ENCODE results near the gene ZNF850. TPM values are rescaled to one million over a fixed set of nuclear protein-coding genes. Genes with fewer than 3 reads are reported as not detected.
"Not testable (repeated sequence)": the region's sequence is repeated elsewhere in the genome, so short reads cannot be mapped to it uniquely, and the experiment has no call there.

Gene ZNF850
- polyA plus RNA-seq (ENCODE audit: insufficient read length in 4 of 4): 1 to 10 TPM; 2.2 to 3.3 (median 2.9) TPM

DNA sequence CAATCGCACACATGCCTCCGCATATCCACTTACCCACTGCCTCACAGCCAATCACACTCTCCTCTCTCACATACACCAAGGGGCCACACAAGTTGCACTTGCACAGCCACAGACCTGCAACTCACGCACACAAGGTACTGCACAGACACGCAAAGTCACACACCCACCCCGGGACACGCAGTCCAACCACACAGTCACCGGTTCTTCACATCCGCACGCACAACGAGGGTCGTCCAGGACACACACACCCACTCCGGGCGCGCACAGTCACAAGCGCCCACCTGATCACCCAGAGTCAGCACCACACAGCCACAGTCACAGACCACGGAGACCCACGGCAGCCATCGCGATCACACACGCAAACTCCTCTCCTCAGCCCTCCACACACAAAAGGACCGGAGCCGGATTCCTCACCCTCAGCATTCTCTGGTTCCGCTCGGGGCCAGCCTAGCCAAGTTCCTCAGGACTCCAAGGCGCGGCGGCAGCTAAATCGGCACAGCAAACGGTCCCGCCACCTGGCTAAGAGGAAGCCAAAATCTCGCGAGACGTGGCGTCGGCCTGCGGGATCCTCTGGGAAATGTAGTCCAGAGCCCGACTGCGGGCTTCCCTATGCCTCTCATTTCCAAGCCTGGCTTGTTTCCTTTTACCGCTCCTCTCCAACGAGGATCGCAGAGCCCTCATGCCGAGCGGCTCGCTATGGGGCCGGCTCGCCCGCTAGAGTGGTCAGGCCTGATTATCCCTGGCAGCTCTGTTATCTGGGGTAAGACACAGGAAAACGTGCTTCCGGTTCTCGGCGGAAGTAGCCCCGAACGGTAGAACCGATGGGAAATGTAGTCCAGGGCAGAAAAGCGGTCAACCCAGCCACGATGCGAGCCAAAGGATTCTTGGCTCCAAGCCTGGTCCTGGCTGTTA, at the start of gene ZNF850:
Gene ZNF850, minus strand, starts transcription at position 497 of the 912 bp plus-strand sequence. CDS start 10,201 bp downstream, outside the sequence.
- DNase-seq (ENCODE audit: low read depth in 4 of 4, low spot score in 3 of 4): peak; percentile 89 to 96 (median 90)

DNA sequence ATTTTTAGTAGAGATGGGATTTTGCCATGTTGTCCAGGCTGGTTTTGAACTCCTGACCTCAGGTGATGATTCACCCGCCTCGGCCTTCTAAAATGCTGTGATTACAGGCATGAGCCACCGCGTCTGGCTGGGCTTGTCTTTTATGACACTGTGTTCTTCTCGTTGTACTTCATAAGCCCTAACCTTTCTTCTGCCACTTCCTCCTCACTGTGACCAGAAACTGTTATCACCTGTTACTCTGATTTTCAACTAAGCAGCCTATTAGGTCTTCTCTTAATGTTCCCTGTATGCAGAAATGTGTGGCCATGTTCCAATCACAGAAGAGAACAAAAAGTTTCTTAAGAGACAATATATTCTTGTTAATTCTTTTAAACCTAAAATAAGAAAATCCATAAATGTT, 49.2 kb upstream of the ZNF850 start:
- DNase-seq (ENCODE audit: low read depth in 4 of 4, low spot score in 3 of 4): no peak

DNA sequence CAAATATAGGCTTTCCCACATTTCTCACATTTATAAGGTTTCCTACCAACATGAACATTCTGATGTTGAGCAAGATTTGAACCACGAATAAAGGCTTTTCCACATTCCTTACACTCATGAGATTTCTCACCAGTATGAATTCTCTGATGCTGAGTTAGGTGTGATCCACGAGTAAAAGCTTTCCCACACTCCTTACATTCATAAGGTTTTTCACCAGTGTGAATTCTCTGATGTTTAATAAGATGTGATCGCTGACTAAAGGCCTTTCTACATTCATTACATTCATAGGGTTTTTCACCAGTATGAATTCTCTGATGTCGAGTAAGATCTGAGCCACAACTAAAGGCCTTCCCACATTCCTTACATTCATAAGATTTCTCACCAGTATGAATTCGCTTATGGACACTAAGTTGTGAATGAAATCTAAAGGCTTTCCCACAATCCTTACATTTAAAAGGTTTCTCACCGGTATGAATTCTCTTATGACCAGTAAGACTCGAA, 46.6 kb upstream of the ZNF850 start:
- no peak for DNase-seq (ENCODE audit: low read depth in 4 of 4, low spot score in 3 of 4)

DNA sequence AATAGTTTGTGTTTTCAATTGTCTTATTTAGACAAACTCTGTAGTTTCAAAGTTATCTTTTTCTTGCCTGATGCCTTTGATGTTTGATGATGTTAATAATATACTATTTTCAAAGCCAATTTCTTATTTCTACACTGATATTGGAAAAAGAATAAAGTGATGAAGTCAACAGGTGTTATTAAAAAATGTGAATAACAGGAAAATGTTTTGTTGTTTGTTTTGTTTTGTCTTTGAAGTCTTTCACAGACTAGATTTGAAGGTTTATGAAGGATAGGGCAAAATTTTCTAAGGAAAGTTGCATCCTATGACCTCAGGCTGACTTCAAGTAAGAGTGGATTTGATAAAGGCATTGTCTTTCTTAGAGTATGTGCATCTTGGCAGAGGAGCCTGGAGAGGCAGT, 34.4 kb upstream of the ZNF850 start:
- no peak for DNase-seq (ENCODE audit: low read depth in 4 of 4, low spot score in 3 of 4)

DNA sequence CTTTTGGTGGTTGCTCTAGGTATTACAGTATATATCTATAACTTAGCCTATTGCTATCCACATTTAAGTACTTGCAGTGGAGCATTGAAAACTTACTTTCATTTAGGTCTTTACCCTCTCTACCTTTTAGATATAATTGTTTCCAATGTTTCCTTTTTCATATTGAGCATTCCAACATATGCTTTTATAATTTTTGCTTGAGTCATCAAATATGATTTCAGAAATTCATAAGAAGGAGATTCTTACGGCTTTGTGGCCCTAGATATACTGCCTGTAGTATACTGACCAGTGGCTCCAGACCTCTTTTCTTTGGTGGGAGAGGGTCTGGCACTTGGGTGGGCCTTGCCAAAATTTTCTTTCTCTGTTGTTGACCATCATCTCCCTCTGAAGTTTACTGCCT, 32.8 kb upstream of the ZNF850 start:
- no peak for DNase-seq (ENCODE audit: low read depth in 4 of 4, low spot score in 3 of 4)

DNA sequence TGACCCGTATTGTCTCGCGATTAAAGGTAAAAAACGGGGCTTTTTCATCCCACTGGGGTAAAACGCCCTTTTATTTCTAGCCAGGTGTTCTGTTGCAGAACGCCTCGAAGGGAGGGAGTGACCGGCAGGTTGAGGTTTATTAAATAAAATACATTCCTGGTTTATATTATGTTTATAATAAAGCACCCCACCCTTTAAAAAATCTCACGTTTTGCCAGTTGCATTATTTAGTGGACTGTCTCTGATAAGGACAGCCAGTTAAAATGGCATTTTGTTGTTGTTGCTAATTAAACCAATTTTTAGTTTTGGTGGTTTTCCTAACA, 25.1 kb upstream of the ZNF850 start:
- DNase-seq (ENCODE audit: low read depth in 4 of 4, low spot score in 3 of 4): no peak

DNA sequence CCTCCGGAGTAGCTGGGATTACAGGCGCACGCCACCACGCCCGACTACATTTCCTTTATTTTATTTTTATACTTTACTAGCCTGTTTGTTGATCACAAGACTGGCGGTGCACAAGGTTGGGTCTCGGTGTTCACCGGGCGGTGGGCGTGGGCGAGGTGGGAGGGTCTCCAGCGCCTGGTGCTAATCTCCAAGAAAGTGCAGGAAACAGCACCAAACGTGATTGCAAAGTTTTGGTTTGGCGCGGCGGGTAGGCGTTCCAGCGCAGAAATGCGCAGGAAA, 24.0 kb upstream of the ZNF850 start:
- DNase-seq (ENCODE audit: low read depth in 4 of 4, low spot score in 3 of 4): no peak

DNA sequence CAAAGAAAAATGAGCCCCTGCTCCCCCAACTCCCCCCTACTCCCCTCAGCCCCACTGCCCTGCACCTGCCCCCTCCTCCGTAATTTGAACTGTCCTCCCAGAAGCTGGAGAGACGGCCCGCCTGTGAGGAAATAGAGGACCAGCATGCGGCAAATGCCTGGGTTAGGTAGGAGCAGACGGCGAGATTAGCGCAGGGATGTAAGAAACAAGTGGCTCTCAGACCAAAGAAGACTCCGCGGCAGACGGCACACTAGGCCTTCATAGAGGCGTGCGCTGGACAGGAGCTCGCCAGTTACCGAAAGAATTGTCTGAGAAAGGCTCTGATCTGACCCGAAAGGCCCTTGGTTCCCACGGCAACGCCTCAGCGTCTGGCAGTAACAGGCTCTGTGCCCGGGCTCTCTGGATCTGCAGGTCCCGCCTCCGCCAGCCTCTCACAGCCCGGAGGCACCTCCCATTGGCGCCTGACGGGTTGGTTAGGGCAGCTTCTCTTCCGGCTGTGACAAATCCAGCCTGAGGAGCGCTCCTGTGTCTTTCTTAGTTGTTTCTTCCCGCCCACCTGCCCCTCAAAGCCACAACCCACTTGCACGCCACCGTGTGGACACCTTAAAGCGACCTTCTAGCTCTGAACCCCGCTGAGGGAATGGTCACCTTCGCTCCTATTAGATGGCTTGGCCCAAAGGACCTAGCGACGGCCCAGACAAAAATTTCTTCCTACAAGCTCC, 19.0 kb upstream of the ZNF850 start:
- DNase-seq (ENCODE audit: low read depth in 4 of 4, low spot score in 3 of 4): not testable (repeated sequence)

DNA sequence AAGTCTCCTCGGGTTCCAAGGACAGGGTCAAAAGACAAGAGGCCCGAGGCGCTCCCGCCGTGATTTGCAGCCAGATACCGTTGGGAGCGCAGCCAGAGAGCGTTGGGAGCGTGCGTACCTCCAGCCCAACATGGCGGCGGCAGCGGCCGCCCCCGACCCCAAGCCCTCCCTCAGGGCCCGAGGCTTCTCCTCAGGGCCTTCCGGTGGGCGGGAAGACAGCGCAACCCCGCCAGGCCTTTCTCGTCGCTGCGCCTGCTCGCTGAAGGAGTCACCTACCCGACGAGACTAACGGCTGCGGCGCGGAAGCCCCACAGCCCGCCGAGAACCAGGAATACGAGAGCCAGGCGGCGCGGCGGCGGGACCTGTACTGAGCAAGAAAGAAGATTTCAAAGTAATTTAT, 3.2 kb upstream of the ZNF850 start:
- no peak for DNase-seq (ENCODE audit: low read depth in 4 of 4, low spot score in 3 of 4)

DNA sequence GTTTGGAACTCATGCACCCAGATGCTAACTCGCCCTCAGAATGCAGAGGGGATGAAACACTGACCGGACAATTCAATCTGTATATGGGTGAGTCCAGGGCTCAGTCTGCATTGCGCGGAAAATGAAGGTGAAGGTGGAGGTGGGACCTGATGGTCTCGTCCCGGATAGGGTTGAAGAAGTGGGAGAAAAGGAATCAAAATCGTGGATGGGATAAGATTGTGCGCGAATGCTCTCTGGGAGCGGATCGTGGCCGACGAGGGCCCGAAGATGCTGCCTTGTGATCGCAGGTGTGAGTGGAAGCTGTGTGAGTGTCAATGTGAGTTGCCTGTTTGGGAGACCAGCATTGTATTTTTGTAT, 594 bp upstream of the ZNF850 start:
- DNase-seq (ENCODE audit: low read depth in 4 of 4, low spot score in 3 of 4): no peak

DNA sequence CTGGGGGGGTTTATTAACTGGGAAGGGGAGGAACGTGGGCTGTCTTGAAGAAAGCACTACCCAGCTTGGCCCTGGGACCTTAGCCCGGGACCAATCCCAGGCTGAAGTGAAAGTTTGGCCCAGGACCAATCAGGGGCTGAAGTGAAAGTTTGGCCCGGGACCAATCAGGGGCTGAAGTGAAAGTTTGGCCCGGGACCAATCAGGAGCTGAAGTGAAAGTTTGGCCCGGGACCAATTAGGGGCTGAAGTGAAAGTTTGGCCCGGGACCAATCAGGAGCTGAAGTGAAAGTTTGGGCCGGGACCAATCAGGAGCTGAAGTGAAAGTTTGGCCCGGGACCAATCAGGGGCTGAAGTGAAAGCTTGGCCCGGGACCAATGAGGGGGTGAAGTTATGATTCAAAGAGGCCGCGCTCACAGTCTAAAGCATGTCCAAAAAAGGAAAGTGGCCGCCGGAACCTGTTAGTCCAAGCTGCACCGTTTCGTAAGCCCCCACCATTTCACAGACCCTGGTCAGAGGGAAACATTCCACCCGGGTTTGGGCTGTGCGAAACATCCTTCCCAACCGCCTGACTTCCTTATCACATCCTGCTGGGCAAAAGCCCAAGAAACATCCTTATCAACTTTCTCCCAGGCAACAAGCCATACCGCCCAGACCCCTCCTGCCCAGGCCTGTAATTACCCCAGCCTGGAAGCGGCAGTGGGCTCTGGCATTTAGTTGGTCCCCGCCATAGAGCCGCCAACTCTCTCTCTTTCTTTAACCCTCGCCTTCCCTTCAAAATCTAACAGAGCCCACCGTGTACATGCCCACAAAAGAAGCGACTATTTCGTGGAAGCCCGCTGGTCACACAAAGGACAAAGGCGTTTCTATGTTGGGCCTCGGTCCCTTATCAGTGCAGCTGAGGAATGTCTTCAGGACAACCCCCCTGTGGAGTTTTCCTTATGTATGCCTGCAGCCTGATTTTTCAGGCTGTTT, 1.1 kb downstream of the ZNF850 start:
- peak; percentile 49 to 74 (median 64) for DNase-seq (ENCODE audit: low read depth in 4 of 4, low spot score in 3 of 4)

DNA sequence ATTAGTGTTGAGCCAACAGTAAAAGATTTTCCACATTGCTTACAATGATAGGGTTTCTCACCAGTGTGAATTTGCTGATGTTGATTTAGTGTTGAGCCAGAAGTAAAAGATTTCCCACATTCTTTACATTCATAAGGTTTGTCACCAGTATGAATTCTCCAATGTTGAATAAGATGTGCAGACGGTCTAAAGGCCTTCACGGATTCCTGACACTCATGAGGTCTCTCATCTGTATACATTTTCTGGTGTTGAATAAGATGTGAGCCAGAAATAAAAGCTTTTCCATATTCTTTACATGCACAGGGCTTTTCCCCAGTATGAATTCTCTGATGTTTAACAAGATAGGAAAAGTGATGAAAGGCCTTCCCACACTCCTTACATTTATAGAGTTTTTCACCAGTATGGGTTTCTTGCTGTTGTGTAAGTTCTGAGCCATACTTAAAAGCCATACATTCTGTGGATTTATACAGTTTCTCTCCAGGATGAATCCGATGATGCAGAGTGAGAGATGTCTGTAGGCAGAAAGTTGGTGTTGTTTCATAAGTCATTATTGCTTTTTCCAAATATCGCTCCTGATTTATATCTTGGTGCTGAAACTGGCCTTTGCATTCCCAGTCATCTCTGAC, 22.4 kb downstream of the ZNF850 start:
- no peak for DNase-seq (ENCODE audit: low read depth in 4 of 4, low spot score in 3 of 4)

DNA sequence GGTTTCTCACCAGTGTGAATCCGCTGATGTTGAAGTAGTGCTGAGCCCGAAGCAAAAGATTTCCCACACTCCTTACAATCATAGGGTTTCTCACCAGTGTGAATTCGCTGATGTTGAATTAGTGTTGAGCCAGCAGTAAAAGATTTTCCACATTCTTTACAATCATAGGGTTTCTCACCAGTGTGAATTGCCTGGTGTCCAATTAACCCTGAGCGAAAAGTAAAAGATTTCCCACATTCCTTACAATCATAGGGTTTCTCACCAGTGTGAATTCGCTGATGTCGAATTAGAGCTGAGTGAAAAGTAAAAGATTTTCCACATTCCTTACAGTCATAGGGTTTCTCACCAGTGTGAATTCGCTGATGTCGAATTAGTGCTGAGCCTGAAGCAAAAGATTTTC, 23.0 kb downstream of the ZNF850 start:
- not testable (repeated sequence) for DNase-seq (ENCODE audit: low read depth in 4 of 4, low spot score in 3 of 4)

DNA sequence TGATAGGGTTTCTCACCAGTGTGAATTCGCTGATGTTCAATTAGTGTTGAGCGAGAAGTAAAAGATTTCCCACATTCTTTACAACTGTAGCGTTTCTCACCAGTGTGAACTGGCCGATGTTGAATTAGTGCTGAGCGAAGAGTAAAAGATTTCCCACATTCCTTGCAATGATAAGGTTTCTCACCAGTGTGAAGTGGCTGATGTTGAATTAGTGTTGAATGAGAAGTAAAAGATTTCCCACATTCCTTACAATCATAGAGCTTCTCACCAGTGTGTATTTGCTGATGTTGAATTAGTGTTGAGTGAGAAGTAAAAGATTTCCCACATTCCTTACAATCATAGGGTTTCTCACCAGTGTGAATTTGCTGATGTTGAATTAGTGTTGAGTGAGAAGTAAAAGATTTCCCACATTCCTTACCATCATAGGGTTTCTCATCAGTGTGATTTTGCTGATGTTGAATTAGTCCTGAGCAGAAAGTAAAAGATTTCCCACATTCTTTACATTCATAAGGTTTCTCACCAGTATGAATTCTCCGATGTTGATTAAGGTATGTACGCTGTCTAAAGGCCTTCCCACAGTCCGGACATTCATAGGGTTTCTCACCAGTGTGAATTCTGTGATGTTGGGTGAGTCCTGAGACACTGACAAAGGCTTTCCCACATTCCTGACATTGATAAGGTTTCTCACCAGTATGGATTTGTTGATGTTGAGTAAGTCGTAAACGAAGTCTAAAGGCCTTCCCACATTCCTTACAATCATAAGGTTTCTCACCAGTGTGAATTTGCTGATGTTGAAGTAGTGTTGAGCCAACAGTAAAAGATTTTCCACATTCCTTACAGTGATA, 24.0 kb downstream of the ZNF850 start:
- DNase-seq (ENCODE audit: low read depth in 4 of 4, low spot score in 3 of 4): no peak

DNA sequence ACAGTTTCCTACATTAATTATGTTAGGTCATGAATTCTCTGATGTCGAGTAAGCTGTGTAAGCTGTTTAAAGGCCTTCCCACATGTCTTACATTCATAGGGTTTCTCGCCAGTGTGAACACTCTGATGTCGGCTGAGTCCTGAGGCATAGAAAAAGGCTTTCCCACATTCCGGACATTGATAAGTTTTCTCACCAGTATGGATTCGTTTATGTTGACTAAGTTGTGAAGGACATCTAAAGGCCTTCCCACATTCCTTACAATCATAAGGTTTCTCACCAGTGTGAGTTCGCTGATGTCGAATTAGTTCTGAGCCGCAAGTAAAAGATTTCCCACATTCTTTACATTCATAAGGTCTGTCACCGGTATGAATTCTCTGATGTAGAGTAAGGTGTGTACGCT, 24.9 kb downstream of the ZNF850 start:
- DNase-seq (ENCODE audit: low read depth in 4 of 4, low spot score in 3 of 4): no peak

DNA sequence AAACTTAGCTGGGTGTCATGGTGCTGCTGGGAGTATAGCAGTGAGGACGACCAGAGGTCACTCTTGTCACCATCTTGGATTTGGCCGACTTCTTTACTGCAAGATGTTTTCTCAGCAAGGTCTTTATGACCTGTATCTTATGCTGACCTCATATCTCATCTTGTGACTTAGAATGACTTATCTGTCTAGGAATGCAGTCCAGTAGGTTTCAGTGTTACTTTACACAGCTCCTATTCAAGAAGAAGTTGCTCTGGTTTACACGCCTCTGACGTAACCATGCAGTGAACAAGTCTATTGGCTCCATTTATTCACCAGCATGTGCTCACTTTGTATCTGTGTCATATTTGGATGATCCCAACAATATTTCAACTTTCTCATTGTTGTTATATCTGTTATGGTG, 26.7 kb downstream of the ZNF850 start:
- DNase-seq (ENCODE audit: low read depth in 4 of 4, low spot score in 3 of 4): no peak

DNA sequence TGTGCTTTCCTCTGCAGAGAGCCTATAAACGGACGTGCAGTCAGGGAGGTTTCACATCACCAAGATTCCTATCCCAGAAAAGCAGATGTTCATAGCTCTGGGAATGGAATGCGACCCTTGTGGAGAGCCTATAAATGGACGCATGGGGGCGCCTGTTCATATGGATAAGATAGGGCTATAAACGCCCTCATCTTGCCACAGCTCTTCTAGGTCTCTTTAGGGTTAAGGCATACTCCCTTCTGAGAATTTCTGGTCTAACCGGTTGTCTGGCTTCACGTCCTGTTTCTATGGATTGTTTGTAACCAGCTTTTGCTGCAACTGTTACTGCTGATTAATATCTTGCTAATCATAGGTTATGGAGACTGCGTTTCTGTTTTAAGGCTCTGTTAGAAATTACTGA, 36.4 kb downstream of the ZNF850 start:
- DNase-seq (ENCODE audit: low read depth in 4 of 4, low spot score in 3 of 4): not testable (repeated sequence)

DNA sequence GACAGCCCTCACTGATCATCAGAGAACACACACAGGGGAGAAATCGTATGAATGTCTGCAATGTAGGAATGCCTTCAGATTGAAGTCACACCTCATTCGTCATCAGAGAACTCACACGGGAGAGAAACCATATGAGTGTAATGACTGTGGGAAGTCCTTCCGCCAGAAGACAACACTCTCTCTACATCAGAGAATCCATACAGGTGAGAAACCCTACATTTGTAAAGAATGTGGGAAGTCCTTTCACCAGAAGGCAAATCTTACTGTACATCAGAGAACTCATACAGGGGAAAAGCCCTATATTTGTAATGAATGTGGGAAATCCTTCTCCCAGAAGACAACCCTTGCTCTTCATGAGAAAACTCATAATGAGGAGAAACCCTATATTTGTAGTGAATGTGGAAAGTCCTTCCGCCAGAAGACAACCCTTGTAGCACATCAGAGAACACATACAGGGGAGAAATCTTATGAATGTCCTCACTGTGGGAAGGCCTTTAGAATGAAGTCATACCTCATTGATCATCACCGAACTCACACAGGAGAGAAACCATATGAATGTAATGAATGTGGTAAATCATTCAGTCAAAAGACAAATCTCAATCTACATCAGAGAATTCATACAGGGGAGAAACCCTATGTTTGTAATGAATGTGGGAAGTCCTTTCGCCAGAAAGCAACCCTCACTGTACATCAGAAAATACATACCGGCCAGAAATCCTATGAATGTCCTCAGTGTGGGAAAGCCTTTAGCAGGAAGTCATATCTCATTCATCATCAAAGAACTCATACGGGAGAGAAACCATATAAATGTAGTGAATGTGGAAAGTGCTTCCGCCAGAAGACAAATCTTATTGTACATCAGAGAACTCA, 52.7 kb downstream of the ZNF850 start:
- no peak for DNase-seq (ENCODE audit: low read depth in 4 of 4, low spot score in 3 of 4)

DNA sequence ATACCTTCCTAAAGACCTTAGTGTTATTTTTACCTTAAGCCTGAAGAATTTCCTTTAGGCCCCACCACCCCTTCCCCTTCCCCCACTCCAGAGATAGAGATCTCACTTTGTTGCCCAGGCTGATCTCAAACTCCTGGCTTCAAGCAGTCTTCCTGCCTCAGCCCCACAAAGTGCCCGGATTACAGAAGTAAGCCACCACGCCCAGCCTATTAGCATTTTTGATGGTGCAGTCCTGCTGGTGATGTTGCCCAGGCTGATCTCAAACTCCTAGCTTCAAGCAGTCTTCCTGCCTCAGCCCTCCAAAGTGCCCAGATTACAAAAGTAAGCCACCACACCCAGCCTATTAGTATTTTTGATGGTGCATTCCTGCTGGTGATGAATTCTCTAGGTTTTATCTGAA, 63.2 kb downstream of the ZNF850 start:
- DNase-seq (ENCODE audit: low read depth in 4 of 4, low spot score in 3 of 4): no peak

Measured in right renal pelvis (tissue), 4 donors.